ENCODE data around the gene STX19.
A peak's percentile ranks its signal among the peaks of the same experiment; 100 is the strongest.
"Not testable (repeated sequence)": the region's sequence is repeated elsewhere in the genome, so short reads cannot be mapped to it uniquely, and the experiment has no call there.

Gene STX19

GRCh38 chr3:93973131-93974126, 55.0 kb downstream of the STX19 start, which contains the start of gene PROS1:
Gene PROS1 (minus strand): TSS chr3:93973896. CDS start chr3:93973749, 147 bp downstream.
- peak; percentile 81 to 86 for DNase-seq

GRCh38 chr3:93969997-93970396, 58.4 kb downstream of the STX19 start:
- peak in 1 of 2 experiments; percentile 52 for DNase-seq

GRCh38 chr3:93969443-93969842, 59.0 kb downstream of the STX19 start:
- no peak for DNase-seq

GRCh38 chr3:93965106-93965505, 63.3 kb downstream of the STX19 start:
- DNase-seq, result not testable (repeated sequence)
